GM19397 (cell line): ENCODE results near the gene ETV5.

Experiments
- ATAC-seq: cut with Tn5 transposase; IDR thresholded peaks from one replicate; pipeline ENCODE4 v1.9.1; 2021; ENCODE audit warnings: mild to moderate bottlenecking, moderate library complexity; ENCODE audit not compliant: unreplicated experiment

The ETV5 gene

DNA sequence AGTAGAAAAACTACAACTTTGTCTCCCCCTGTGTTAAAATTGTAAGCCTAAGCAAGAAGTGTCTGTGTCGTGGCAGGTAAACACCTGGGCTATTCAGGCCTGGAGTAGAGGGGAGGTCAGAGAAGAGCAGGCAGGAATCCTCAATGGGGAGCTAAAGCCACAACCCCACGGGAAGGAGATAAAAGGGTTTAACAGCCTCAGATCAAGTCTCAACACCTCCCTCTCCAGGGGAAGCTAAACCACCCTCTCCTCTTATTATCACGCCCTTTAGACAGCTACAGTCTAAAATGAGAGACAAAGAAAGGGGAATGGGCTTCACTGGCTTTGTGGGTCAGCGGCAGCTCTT is 11.6 kb downstream of the ETV5 start:
- no peak for ATAC-seq

DNA sequence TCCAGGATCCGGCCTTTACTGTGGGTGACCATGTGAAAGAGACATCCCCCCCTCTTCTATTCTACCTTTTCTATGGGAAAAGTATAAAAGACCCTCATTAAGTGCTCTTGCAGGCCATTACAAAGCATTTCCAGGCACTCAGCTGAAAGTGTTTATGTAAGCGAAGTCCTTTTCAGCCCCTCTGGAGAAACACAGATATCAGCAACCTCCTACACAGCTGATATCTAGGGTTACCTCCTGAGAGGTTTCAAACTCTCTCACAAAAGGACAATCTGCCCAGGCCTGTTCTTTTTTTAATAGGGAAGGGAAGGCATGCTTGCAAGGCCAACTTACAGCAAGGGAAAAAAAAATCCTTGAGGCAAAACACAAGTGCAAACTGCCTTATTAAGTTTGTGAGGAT is 12.6 kb downstream of the ETV5 start:
- ATAC-seq = no peak

DNA sequence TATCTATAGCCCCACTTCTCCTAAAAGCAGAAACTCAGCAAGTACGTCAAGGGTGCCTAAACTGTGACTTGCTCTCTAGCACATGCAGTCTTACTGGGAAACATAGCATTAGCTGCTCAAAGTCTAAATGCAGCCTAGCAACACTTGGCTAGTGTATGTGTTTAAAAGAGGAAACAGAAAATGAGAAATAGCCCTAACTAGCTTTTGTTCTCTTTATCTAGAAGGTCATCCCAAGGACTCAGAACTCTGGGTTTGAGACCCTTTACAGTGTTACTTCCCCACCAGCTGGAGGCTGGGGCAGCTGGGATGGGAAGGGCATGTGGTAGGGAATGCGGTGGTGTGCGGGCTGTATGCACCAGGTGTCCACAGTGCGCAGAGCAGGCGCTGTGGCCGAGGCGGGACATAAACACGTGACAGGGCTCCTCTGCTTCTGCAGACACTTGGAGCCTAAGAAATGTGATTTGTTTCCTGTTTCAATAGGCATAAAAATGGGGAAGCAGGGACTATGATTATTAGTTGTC is 13.3 kb downstream of the ETV5 start:
- ATAC-seq = no peak

DNA sequence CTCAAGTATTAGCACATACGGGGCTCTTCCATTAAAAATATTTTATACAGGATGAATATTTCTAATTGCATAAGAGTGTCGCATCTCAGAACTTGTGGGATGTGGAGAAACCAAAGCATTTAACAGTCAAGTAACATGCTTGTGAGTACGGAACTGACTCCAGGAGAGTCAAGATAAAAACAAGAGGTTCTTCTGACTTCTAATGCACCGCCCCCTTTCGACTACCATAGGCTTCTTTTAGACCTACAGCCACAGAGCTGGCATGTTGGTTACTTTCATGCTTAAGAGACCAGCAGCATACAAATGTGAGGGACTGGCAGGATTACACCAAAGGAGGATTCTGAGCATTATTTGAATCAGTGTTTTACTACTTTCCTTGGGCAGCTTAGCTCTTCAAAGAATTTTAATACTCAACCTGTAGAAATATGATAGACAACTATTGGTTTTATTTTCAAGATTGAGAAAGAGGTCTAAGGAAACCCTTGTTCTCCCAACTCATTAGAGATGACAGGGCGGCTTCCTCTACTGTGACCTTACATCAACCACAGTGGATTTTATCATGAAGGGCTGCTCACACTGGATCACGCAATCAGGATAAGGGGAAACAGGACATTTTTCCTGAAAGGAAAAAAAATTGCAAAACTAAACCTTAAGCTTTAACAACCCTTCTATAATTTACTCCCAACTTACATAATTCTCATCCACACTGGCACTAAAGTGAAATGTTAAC is 14.0 kb downstream of the ETV5 start:
- no peak for ATAC-seq

DNA sequence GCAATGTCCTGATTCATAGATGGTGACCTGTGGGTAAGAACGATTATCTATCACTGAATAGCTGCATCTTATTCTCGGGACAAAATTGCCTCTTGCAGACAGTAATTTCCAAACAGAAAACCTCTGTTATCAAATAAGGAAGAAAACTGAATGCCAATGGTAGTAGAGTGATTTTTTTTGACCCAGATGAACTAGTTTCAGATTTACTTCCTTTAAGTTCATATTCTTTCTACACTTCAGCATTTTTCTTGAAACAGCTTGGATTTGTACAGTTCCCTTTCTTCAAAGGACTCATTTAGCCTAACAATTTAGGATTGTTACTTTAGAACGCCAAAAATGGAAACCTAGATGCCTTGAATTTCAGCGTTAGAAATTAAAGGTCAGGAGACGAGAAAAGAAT is 14.6 kb downstream of the ETV5 start:
- ATAC-seq = no peak

DNA sequence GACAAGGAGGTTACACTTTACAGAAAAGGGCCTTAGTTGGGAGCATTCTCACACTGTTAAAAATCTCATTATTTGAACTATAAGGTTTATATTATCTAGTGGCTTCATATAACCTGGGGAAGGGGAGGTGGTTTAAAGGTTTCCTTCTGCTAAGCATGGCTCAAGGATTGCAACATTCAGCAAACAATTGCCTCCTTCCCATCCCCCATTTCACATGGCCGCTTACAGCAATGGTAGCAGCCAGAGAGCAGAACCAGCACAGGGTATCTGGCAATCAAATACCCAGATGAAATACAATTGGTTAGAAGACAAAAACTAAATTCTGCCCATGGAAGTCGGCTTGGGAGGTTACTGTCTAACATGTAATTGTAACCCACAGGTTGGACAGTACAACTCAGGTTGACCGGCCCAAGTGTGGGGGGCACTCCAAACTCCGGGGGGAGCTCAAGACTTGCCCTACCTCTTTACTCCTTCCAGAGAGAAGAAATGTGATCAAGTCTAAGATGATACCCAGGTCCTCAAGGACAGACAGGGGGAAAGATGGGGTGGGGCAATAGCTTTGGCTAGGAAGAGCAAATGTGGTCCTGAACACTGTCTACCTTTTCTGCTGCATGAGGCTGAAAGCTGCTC is 15.5 kb downstream of the ETV5 start:
- ATAC-seq = no peak

DNA sequence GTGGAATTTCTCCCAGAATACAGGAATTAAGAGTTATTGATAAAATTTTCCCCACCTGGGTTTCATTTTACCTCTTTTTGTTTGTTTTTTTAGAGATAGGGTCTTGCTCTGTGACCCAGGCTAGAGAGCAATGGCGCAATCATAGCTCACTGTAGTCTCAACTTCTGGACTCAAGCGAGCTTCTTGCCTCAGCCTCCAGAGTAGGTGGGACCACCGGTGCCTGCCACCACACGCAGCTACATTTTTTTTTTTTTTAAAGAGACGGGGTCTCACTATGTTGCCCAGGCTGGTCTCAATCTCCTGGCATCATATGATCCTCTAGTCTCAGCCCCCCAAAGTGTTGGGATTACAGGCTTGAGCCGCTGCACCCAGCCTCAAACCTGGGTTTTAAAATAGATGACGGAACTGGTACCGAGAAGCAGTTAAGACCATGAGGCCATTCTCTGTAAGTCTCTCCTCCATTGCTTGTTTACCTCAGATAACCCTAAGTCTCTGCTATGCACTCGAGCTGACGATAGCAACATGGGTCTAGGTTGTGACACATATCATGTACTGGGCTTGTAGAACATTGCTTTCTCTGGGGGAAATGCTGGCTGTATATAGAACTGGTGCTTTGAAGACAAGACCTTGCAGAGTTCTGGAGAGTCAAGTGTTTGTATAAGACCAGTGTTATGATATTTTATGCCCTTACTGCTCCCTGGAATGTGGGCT is 16.4 kb downstream of the ETV5 start:
- ATAC-seq = no peak

DNA sequence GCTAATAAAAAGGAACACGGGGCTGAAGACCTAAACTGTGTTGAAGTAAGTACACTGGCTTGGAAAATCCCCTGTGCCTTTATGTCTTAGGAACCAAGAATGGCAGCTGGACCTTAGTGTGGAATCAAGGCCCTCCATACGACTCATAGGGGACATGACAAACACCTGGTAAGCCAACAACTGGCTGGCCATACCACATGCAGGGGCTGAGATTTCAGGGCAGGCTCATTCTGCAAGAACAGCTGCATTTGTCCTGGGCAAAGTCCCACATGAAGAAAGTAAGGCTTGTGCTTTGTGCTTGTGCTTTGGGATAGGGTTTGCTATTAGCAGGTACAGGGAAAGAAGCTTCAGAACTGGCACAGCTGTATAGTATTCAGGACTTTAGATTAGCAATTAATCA is 18.0 kb downstream of the ETV5 start:
- ATAC-seq = no peak

DNA sequence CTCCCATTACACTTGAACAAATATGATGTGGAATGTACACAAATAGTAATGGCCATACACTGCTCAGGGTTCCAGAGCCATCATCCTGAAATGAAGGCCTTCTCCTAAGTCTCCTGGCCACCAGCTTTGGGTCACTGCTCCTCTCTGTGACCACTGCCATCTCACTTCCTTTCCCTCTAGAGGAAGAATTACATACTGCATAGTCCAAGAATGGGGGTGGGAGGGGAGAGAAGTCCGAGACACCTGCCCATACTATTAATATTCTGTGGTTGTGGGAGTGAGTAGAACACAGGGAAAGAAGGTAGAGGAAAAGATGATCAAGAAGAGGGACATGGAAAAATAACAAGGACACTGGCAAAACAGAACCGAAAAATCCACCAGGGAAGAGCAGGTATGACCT is 20.6 kb downstream of the ETV5 start:
- ATAC-seq = no peak

DNA sequence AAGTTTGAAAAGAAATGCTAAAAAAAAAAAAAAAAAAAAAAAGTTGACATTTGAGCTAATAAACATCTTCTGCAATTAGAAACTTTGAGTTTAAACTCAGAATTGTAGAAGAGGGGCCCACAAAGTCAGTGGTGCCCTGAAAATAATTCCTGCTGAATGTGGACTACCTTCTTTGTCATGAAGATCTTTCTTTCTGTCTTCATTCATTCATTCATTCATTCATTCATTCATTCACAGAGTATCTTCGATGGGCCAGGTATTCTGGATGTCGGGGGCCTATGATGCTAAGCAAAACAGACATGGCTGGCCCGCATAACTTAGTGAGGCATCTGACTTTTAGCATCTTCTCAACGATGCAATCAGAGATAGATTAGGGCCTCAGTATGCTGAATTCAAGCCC is 24.6 kb downstream of the ETV5 start:
- ATAC-seq = no peak

DNA sequence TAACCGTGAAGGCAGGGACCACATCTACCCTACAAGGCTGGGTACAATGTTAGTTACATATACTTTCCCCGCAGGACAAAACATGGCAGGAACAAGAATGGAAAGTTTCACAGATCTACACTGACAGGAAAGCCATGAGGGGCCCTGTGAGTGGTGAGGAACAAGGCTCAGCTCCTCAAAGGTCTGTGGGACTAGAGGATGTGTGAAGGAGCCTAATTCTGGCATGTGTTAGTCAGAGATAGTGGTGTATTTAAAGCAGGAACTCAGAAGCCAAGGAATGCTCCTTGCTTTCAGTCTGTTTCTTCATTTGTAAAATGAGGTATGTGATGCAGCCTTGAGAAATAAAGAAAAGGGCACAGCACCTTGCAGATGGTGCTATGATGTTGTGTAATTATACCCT is 25.1 kb downstream of the ETV5 start:
- no peak for ATAC-seq

DNA sequence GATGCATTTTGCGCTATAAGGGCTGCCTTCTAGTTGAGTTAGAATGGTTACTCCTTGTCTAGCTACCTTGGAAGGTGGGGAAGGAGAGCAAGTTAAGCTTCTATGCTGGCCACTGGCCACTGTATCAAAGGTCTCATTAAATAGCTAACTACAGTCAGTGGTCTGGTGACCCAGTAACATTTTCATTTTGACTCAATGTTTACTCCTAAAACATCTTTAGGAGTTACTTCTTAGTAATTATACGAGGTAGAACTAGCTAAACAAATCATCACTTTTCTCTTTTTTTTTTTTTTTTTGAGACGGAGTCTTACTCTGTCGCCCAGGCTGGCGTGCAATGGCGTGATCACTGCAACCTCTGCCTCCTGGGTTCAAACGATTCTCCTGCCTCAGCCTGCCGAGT is 26.7 kb downstream of the ETV5 start:
- no peak for ATAC-seq

DNA sequence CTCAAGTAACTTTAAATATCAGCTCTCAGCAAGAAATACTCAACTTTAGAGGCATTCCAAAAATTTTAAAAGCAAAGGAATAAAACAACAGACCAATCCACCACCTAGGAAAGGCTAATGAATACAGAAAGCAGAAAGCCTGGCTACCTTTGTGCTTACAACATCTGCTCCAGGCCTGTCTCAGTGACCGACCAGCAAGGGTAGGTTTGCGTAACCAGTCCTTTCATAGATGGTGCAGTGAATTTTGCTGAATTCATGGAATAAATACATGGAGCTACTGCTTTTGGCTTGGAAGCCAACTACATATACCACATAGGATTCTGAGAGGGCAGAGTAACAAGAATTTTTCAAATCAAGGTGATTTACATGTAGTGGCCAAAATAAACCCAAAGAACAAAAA is 27.2 kb downstream of the ETV5 start:
- no peak for ATAC-seq

DNA sequence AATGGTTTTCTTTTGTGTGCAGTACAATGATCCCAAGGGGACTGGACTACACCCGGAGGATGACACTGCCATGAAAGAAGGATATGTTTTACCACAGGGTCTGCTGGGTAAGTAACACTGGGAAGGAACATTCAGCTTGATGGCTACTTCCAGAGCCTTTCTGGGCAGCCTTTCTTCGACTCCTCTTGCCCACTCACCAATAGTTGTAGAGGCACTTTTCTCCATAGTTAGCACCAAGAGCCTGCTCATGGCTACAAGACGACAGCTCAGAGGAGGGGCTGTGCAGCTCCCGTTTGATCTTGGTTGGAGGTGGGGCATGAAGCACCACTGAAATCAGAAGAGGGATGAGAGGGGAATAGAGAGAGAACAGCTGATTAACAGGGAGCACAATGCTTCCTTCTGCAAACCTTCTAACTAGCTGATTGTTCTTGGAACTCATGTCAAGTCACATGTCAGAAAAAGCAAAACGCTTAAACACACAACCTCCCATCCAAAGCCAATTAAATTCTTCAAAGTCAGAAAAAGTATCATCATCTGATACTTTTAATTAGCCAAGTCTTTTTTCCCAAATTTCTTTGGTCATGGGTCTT is 27.9 kb downstream of the ETV5 start:
- ATAC-seq = no peak

DNA sequence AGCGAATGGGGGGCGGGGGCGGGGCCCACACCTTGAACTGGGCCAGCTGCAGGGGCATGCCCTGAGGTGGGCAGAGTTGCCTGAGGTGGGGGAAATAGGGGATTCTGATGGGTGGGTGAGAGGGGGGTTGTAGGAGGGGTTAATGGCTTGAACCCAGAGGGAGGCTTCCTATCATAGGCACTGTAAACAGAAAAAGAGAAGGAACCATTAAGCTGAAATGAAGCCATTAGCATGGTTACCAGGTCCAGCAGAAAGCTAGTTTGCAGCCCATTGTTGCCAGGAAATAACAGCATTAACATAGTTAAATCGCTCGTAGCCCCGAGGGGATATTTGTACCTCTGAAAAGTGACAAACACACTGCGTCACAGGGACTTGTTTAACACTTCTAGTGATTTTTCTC is 29.0 kb downstream of the ETV5 start:
- ATAC-seq = no peak

DNA sequence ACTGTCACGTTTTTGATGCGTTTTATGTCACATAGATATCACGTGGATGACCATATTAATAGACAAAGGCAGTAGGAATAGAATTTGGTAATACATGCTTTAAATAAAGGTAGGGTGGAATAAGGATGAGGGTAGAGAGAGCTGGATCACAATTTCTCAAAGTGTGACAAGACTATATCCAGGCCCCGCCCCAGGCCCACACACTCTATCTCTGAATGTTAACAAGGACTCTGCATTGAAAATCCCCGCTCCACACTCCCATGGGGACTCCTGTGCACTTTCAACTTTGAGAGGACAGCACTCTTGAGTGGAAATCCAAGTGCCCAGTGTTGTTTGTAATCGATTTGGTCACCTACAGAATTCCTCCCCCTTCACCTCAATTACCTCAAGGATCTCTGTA is 31.4 kb downstream of the ETV5 start:
- ATAC-seq = no peak

DNA sequence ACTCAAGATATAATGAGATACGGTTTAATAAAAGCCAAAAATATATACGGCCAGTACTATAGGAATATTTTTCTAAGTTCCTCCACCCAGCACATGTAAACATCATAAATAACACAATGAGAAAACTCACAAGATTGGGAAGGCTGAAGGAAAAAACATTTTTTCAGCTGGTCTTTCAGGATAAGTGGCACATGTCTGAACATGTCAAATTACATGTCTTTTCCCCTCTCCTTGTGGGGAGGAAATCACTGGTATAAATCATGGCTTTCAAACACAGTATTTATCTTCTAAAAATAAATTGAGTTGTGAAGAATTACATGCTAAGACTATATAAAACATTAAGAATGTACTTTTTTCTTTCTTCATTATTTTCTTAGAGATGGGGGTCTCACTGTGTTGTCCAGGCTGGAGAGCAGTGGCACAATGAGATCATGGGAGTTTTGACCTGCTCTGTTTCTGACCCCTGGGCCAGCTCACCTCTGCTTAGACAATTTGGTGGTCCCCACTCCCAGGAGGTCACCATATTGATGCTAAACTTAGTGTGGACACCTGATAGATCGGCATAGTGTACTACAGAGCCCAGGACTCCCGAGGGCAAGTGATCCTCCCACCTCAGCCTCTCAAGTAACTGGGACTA is 32.8 kb downstream of the ETV5 start:
- no peak for ATAC-seq

DNA sequence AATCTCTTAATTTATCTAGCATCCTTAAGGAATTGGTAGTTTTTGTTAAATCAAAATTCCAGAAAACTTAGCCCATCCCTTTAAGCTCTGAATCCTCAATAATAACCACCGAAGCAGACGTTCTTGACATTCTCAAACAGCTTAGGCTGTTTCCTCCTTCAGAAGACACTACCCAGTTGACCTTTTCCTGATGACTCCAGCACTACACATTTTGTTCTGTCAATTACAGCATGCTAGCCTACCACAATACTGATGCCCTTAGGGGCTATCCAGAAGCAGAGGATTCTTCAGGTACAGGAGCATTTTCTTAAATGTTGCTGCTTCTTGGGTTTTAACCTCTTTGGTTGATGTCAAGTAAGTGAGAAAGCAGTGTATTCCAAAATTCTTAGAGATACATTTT is 33.4 kb downstream of the ETV5 start:
- no peak for ATAC-seq

DNA sequence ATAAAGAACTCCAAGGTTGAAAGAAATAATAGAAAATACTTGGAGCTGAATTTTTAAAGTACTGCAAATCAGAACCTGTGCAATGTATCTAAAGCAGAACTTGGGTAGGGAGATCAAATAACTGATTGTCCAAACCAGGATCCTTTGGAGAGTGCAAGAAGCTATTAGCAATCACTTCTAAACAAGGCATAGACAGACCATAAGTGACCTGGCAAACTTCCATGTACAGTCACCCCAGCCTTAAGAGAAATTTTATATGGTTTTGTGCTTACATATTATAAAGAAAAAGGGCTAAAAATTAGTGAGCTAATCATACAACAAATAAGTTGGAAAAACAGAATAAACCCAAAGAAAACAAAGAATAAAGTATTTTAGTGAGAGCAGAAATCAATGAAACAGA is 35.2 kb downstream of the ETV5 start:
- no peak for ATAC-seq

DNA sequence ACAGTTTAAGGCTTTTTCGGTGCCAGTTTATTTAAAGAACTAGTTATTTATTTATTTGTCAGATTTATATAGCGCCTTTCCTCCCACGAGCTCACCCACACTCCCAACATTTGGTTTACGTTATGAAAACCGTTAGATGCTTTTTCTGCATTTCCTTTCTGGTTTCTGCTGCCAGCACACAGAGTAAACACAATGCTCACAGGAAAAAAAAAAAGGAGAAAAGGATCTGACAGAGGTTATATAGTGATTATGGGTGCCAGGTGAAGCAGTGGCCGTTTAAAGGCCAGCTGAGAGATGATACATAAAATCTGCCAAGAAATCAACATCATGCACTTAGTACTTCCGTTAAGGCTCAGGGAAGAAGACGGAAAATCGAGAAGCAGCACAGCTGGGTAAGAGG is 37.9 kb downstream of the ETV5 start:
- ATAC-seq = no peak

DNA sequence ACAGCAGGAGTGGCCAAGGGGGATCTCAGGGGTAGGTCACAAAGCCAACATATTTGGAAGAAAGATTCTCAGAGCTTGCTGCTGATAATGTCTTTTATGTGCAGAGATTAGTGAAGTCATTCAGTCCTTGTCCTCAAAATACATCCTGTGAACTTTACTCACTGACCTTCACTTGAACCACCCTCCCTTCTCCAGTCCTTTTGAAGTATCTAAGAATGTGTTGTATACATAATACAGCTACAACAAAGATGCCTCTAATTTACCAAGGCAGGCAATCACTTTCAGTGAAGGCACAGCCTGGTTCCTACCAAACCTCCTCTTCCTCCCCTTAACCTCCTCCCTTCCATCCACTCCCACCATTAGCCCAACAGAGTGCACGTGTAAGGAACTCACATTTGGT is 38.3 kb downstream of the ETV5 start:
- no peak for ATAC-seq
